Measurements from ENCODE around the gene TLR8.

TLR8 gene

GRCh38 chrX:12896935-12897334, 9.5 kb upstream of the TLR8 start:
- DNase-seq (ENCODE audit: low spot score), result no peak
- no peak for TF ChIP-seq CTCF (IDR thresholded peaks at IDR 0.05; ENCODE audit: extremely low read depth, missing control alignments)

GRCh38 chrX:12898073-12898472, 8.3 kb upstream of the TLR8 start:
- no peak for TF ChIP-seq CTCF (IDR thresholded peaks at IDR 0.05; ENCODE audit: extremely low read depth, missing control alignments)
- no peak for DNase-seq (ENCODE audit: low spot score)

GRCh38 chrX:12899506-12899905, 6.9 kb upstream of the TLR8 start:
- no peak for DNase-seq (ENCODE audit: low spot score)
- TF ChIP-seq CTCF (IDR thresholded peaks at IDR 0.05; ENCODE audit: extremely low read depth, missing control alignments), result no peak

- peak; percentile 45 for DNase-seq (ENCODE audit: low spot score)
- TF ChIP-seq CTCF (IDR thresholded peaks at IDR 0.05; ENCODE audit: extremely low read depth, missing control alignments), result peak; percentile 61
Measured at GRCh38 chrX:12901486-12901885, 4.9 kb upstream of the TLR8 start.

- TF ChIP-seq CTCF (IDR thresholded peaks at IDR 0.05; ENCODE audit: extremely low read depth, missing control alignments), result no peak
- no peak for DNase-seq (ENCODE audit: low spot score)
Measured at GRCh38 chrX:12903646-12904045, 2.8 kb upstream of the TLR8 start.

- DNase-seq (ENCODE audit: low spot score), result no peak
- TF ChIP-seq CTCF (IDR thresholded peaks at IDR 0.05; ENCODE audit: extremely low read depth, missing control alignments), result no peak
Measured at GRCh38 chrX:12910423-12911121, 4.2 kb downstream of the TLR8 start.

GRCh38 chrX:12911122-12911470, 4.7 kb downstream of the TLR8 start:
- DNase-seq (ENCODE audit: low spot score), result no peak
- no peak for TF ChIP-seq CTCF (IDR thresholded peaks at IDR 0.05; ENCODE audit: extremely low read depth, missing control alignments)

Measured in GM20000 (cell line).